A549 treated with Hydrocortisone at 1 μM for 4 hours (cell line): ENCODE measurements around the gene HSP90AB1. TPM values are rescaled to one million over a fixed set of nuclear protein-coding genes. Genes with fewer than 3 reads are reported as not detected.

ENCODE experiments used
- total RNA-seq: library from RNA; stranded (reverse); fragments of 200-300 nt; extraction: Qiagen RNA extraction; gene quantifications from 5 replicates; pipeline ENCODE4 v1.2.3, GENCODE V29; 2022

The HSP90AB1 gene
- total RNA-seq = 1,059 to 1,488 TPM (median 1,147 TPM) in 5 replicates

GRCh38 chr6:44246663-44247337 lies at the start of gene HSP90AB1:
HSP90AB1 (plus strand) TSS chr6:44247101; CDS start chr6:44248630, 1,529 bp downstream.

GRCh38 chr6:44216677-44217331 lies 30.1 kb upstream of the HSP90AB1 start, which contains the start of gene MYMX:
MYMX (plus strand) TSS chr6:44216926; CDS start chr6:44217472, 546 bp downstream.

GRCh38 chr6:44223319-44224028 lies 23.4 kb upstream of the HSP90AB1 start, which contains the start of gene SLC29A1:
SLC29A1 (plus strand) TSS chr6:44223595; CDS start chr6:44227314, 3,719 bp downstream.

GRCh38 chr6:44257025-44257752 lies 10.3 kb downstream of the HSP90AB1 start, which contains the start of gene SLC35B2:
SLC35B2 (minus strand) TSS chr6:44257528; CDS start chr6:44257410, 118 bp downstream.

GRCh38 chr6:44265007-44265721 lies 18.3 kb downstream of the HSP90AB1 start, which contains the start of gene NFKBIE:
NFKBIE (minus strand) TSS chr6:44265551; CDS start chr6:44265346, 205 bp downstream.

GRCh38 chr6:44269921-44270525 lies 23.1 kb downstream of the HSP90AB1 start, which contains the start of gene TMEM151B:
TMEM151B (plus strand) TSS chr6:44270450; CDS start chr6:44270743, 293 bp downstream.

Other genes with a start within 250 kb of the HSP90AB1 start
- 51.8 to 75.2 TPM (median 71.6 TPM) in 5 replicates for gene MRPL14, start 119.6 kb upstream of the HSP90AB1 start, total RNA-seq
- gene TMEM63B, start 119.5 kb upstream of the HSP90AB1 start, total RNA-seq = 13.6 to 15.7 TPM (median 15.6 TPM) in 5 replicates
- gene CAPN11, start 88.3 kb upstream of the HSP90AB1 start, total RNA-seq = 0.05 to 0.06 TPM (median 0.05 TPM) in 3 of 5 replicates, not detected in the others
- not detected in 5 replicates for gene MYMX, start 30.2 kb upstream of the HSP90AB1 start, total RNA-seq
- 45.4 to 50.3 TPM (median 49.5 TPM) in 5 replicates for gene SLC29A1, start 23.5 kb upstream of the HSP90AB1 start, total RNA-seq
- 57.5 to 65.5 TPM (median 63.5 TPM) in 5 replicates for gene SLC35B2, start 10.4 kb downstream of the HSP90AB1 start, total RNA-seq
- 6.4 to 9.7 TPM (median 8.4 TPM) in 5 replicates for gene NFKBIE, start 18.4 kb downstream of the HSP90AB1 start, total RNA-seq
- 0.03 to 0.15 TPM (median 0.07 TPM) in 5 replicates for gene TMEM151B, start 23.3 kb downstream of the HSP90AB1 start, total RNA-seq
- 6.2 to 7.6 TPM (median 6.6 TPM) in 5 replicates for gene AARS2, start 66.2 kb downstream of the HSP90AB1 start, total RNA-seq
- gene SPATS1, start 95.5 kb downstream of the HSP90AB1 start, total RNA-seq = not detected in 5 replicates
- gene CDC5L, start 140.6 kb downstream of the HSP90AB1 start, total RNA-seq = 10.6 to 18.1 TPM (median 12.1 TPM) in 5 replicates